HUDEP-2 (cell line): Measurements from ENCODE around the gene FAM227B.
A peak's percentile ranks its signal among the peaks of the same experiment; 100 is the strongest.
"Not testable (repeated sequence)": the region's sequence is repeated elsewhere in the genome, so short reads cannot be mapped to it uniquely, and the experiment has no call there.

Experiments
- DNase-seq, 76 experiments: peaks; one replicate each; lab custom pipeline; 2025; ENCODE audit not compliant: unreplicated experiment in 76 of 76; lab: John Stamatoyannopoulos, UW

FAM227B gene

GRCh38 chr15:49619226-49619625 lies 1.4 kb downstream of the FAM227B start:
- no peak for DNase-seq

GRCh38 chr15:49612240-49612639 lies 8.4 kb downstream of the FAM227B start:
- DNase-seq = not testable (repeated sequence)

GRCh38 chr15:49610157-49610918 lies 10.3 kb downstream of the FAM227B start:
- DNase-seq = no peak

GRCh38 chr15:49606594-49606993 lies 14.0 kb downstream of the FAM227B start:
- DNase-seq = no peak

GRCh38 chr15:49605588-49605987 lies 15.0 kb downstream of the FAM227B start:
- DNase-seq = no peak

GRCh38 chr15:49604625-49605409 lies 15.8 kb downstream of the FAM227B start:
- DNase-seq = no peak

DNA sequence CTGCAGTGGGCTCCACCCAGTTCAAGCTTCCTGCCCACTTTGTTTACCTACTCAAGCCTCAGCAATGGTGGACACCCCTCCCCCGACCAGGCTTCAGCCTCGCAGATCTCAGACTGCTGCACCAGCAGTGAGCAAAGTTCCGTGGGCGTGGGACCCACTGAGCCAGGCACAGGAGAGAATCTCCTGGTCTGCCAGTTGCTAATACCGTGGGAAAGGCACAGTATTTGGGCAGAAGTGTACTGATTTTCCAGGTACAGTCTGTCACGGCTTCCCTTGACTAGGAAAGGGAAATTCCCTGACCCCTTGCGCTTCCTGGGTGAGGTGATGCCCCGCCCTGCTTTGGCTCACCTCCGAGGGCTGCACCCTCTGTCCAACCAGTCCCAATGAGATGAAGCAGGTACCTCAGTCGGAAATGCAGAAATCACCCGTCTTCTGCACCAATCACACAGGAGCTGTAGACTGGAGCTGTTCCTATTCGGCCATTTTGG lies 27.7 kb downstream of the FAM227B start:
- DNase-seq = not testable (repeated sequence)

GRCh38 chr15:49589030-49589429 lies 31.6 kb downstream of the FAM227B start:
- peak in 1 of 76 experiments; percentile 1 for DNase-seq

DNA sequence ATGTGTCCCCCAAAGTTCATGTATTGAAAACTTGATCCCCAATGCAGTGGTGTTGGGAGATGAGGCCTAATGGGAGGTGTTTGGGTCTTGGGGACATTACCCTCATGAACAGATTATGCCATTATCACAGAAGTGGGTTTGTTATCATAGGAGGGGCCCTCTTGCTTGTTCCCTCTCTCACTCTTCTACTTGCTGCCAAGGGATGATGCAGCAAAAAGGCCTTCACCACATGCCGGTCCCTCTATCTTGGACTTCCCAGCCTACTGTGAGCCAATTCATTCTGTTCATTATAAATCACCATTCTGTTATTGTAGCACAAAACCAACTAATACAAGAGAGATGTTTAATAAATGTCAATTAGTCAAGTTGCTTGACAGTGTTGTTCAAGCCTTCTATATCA lies 47.2 kb downstream of the FAM227B start:
- DNase-seq = peak in 55 of 76 experiments; percentile 1 to 71 (median 27)

DNA sequence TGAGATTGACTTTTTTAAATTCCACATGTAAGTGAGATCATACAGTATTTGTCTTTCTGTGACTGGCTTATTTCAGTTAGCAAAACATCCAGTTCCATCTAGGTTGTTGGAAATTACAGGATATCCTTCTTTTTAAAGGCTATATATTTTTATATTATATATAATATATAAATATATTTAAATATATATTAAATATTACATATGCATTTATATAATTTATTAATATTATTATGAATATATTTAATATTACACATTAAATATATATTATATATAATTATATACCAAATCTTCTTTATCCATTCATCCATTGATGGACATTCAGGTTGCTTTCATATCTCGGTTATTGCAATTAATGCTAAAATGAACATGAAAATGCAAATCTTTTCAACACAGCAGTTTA lies 49.9 kb downstream of the FAM227B start:
- no peak for DNase-seq

- DNase-seq = no peak
Observed at GRCh38 chr15:49570174-49570573, 50.4 kb downstream of the FAM227B start.

- DNase-seq = no peak
Observed at GRCh38 chr15:49560045-49560444, 60.6 kb downstream of the FAM227B start.

DNA sequence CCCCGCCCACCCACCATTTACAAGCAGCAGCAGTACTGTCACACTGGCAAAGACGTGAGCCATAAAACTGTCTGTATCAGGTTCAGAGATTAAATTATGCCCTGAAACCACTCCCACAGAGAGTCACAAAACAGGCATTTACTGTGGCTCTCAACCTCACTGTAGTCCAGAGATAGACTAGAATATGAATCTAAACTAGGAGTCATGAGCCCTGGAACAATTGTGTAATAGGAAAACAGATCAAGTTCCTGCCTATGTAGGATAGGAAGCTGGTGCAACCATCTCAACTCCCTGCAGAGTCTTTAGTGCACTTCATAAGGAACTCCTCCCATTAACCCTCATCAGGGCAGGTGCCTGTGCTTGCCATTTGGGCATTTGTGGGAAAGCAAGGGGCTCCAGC lies 61.7 kb downstream of the FAM227B start:
- DNase-seq = no peak

DNA sequence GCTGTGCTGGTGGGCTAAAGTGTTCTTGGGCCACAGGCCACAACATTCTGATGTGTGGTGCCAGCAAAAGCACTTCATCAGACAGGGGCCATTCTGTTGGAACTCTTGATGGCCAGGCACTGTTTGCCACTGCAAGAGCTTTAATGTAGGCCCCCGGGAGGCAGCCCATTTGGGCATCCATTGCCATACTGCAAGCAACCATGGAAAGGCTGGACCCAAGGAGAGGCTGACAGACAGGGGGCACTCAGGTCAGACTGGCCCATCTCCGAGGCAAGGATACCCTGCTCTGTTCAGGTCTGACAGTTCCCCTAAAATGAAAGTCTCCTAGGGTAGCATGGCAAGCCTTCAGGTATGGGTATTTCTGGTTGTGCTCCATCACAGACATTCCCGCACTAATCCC lies 64.2 kb downstream of the FAM227B start:
- DNase-seq = no peak

DNA sequence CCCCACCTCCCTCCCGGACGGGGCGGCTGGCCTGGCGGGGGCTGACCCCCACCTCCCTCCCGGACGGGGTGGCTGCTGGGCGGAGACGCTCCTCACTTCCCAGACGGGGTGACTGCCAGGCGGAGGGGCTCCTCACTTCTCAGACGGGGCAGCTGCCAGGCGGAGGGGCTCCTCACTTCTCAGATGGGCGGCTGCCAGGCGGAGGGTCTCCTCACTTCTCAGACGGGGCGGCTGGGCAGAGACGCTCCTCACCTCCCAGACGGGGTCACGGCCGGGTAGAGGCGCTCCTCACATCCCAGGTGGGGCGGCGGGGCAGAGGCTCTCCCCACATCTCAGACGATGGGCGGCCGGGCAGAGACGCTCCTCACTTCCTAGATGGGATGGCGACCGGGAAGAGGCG lies 70.3 kb downstream of the FAM227B start:
- DNase-seq = not testable (repeated sequence)

- no peak for DNase-seq
Observed at GRCh38 chr15:49538520-49538919, 82.1 kb downstream of the FAM227B start.

GRCh38 chr15:49530092-49530491 lies 90.5 kb downstream of the FAM227B start:
- DNase-seq = no peak

GRCh38 chr15:49528289-49528688 lies 92.3 kb downstream of the FAM227B start:
- DNase-seq = no peak

DNA sequence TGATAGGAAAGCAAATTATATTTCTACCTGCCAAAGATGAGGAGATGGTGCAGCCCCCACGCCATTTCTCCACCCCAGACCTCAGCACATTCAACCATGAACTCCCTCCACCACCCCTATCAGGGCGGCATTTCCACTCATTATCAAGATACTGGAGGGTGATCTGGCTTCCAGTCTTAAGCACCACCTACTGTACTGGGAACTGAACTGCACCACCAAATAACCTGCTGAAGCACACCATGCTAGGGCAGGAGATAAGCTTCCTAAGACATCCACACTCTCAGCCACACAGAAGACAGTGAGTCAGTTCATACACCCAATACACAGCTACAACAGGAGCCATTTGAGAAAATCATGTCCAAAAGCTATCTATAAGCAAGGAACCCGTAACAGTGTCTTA lies 98.8 kb downstream of the FAM227B start:
- DNase-seq = peak in 40 of 76 experiments; percentile 1 to 74 (median 22)

GRCh38 chr15:49512739-49513138 lies 107.9 kb downstream of the FAM227B start:
- not testable (repeated sequence) for DNase-seq

DNA sequence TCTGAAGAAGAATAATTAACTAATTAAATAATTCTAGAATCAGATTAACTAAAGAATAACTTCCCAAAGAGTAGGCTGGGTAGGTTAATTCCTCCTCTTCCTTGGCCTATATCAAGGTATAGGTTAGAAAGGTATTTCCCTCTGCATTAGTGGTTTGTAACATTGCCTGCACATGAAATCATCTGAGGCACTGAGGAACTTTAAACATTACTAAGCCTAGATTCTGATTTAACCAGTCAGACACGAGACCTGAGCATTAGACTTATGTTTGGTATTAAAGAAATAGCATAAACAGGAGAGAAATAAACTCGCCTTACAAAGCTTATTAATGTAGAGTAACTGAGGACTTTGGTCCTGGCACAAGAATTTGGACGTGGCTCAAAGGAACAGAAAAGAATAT lies 113.4 kb downstream of the FAM227B start:
- DNase-seq = no peak

DNA sequence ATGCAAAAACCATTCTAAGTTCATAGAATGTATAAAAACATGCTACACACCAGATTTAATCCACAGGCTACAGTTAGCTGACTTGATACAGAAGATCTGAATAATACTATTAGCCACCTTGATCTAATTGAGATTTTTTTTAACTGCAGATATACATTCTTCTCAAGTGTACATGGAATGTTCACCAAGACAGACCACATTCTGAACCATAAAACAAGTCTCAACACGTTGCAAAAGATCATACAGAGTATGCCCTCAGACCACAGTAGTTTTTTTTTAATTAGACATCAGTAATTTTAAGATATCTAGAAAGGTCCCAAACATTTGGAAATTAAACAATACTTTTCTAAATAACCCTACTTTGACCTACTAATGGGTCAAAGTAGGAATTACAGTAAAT lies 114.3 kb downstream of the FAM227B start:
- DNase-seq = no peak
